GM18508 (cell line): ENCODE data around the gene HAPLN1.

ENCODE experiments used
- ATAC-seq: cut with Tn5 transposase; IDR thresholded peaks from one replicate; pipeline ENCODE4 v1.9.1; 2021; ENCODE audit warnings: moderate number of reproducible peaks; ENCODE audit not compliant: insufficient read depth, unreplicated experiment

HAPLN1 gene

GRCh38 chr5:83718936-83719495, 1.6 kb downstream of the HAPLN1 start:
- no peak for ATAC-seq

- ATAC-seq = peak; percentile 87
Measured at GRCh38 chr5:83718195-83718825, 2.3 kb downstream of the HAPLN1 start.

DNA sequence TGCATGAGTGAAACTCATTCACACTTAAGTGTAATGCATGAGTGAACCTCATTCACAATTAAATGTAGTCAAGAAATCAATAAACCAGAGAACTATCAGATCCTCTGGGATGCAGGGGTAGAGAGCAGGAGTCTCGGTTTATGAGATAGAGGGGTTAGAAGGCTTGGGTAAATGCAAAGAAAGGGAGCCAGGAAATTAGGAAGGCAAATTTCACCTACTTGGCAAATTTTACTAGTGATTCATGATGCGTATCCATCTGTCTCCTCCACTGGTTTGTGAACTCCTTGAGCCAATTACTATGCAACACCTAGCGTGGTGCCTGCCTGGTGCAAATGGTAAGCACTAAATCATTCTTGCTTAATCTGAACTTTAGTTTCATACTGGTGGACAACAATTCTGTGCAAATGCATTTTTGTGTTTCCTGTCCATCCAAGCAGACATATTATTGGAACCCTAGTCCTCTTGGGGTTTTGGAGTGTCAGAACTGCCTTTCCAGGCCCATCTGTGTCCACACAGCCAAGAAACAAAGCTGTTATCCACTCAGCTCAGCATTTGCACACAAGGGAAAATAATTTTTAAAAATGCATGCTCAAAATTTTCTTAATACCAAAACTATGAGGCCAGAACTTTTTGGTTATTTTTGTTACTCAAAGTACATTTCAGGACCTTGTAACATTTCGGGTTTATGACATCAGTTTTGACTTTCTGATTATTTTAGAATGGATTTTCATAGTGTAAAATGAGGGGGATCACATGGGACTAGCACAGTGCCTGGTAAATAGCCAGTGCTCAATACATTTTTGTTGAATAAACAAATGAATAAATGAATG, 5.2 kb downstream of the HAPLN1 start:
- no peak for ATAC-seq

DNA sequence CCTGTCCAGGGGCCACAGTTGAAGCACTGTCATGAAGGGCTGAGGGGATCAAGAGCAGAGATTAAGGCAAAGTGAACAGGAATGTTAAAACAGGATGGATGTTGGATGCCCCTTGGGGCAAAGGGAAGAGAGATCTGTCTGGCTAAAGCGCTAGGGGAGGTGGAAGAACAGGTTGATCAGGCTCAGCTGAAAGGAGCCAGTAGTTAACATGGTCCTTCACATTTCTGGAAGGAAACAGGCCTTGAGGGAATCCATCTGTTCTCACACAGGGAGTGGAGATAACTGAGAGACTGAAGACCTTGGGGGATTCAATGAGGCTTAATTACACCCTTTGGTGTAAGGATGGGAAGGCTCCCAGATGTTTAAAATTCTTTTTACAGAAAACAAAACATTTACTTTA, 5.8 kb downstream of the HAPLN1 start:
- no peak for ATAC-seq

DNA sequence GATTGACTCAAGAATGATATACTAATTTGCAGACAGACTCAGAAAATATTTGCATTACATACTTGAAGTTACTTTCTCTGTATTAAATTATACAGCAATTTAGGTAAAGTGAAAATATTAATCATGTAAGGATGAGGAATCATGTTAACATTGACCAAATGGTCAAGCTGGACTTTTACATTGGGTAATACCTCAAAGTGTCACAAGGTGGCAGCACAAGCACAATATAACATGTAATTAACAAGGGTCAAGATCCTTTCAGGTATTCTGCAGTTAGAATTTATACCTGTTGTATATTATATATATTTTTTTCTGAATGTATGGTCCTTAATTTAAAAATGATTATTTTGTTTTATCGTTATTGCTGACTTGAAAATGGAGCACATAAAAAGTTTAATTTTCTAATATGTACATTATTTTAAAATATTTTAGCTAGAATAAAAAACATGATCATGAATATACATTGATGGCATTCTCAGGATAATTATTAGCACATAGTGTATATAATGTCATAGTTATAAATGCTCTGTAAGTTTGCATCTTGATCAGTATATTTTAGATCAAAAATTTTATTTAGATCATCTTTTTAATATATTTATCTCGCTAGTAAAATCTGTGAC, 8.6 kb downstream of the HAPLN1 start:
- peak; percentile 70 for ATAC-seq

- ATAC-seq = no peak
Measured at GRCh38 chr5:83709973-83710372, 10.7 kb downstream of the HAPLN1 start.

- no peak for ATAC-seq
Measured at GRCh38 chr5:83708170-83708569, 12.5 kb downstream of the HAPLN1 start.

- ATAC-seq = no peak
Measured at GRCh38 chr5:83703059-83703458, 17.6 kb downstream of the HAPLN1 start.

DNA sequence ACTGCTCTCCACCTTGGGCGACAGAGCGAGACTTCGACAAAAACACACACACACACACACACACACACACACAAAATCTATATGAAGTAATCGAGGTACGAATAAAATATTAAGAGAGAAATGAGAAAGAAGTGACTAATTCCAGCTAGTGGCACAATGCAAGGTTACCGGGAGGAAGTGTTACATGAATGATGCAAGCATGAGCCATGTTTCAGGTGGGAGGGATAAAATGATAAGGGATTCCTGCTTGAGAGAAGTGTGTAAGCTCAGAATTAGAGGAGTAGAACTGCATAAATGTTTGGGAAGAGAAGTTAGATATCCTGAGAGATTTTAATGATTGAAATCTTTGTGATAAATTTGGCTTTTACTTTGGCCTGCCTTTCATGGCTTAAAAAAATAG, 18.8 kb downstream of the HAPLN1 start:
- ATAC-seq = no peak

DNA sequence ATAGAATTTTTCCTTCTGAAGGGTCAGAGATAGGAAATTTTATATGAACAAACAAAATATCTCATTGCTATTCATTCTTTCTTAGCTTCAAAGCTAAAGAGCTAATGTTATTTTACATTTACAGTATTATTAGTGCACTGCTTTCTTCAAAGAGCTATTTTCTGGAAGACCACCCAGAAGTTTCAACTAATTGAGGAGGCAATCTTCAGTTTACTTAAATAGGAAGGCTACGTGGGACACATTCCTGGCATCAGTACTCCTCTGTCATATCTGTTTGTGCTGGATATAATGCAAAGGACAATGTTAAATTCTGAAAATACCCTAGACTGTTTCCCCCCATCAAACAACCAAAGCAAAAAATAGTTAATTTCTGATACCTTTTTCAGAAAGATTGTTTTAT, 30.8 kb downstream of the HAPLN1 start:
- no peak for ATAC-seq

DNA sequence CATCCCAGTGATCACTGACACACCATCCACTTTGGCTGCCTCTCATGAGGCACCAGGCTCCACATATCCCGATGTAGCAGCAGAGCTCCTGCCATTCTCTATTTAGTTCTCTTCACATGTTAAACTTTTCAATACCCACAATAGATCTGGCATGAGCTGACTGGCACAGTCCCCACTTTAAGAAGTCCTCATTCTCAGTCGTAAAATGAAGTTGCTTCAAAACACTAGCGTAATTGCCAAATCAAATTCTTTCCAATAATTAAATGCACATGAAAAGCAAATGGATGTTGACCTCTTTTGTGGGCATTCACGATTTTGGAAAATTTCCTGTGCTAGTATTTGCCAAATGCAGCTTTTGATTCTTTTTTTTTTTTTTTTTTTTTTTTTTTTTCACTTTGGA, 32.4 kb downstream of the HAPLN1 start:
- no peak for ATAC-seq

DNA sequence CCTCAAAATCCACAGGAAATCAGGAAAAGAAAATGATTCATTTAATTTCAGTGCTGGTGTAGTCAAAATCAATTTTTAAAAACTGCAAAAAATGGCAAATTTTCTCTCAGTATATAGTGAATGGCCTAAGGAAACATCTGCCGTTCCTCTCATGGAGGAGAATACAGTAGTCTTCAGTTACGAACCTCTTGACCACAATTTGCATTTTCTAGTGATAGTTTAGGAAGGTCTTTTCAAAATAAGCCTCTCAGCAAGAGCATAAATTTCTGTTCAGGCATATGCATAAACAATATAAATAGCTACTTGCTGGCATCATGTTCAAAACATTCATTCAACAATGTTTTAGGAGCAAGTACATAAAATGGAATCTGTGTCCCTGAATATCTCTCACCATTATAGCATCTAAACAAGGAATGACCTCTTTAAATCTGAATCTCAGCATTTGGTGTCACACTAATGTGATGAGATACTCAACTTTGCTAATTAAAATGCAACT, 33.5 kb downstream of the HAPLN1 start:
- ATAC-seq = no peak

GRCh38 chr5:83686251-83686650, 34.4 kb downstream of the HAPLN1 start:
- no peak for ATAC-seq

DNA sequence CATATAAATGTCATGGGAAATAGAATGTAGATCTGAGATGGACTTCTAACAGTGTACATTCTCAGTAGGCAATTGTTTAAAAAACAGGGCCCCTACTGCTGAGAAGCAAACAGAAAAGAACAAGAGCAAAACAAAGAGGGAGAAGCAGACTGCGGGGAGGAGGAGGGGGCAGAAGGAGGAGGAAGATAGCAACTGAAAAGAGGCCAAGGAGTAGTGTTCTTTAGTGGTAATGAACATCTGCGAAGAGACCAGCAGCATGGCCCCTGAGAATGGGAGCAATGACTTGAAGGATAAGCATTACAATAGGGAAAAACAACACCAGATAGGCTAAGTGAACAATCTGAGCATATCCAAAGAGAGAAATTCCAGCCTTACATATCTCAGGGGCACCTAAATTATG, 36.8 kb downstream of the HAPLN1 start:
- no peak for ATAC-seq

DNA sequence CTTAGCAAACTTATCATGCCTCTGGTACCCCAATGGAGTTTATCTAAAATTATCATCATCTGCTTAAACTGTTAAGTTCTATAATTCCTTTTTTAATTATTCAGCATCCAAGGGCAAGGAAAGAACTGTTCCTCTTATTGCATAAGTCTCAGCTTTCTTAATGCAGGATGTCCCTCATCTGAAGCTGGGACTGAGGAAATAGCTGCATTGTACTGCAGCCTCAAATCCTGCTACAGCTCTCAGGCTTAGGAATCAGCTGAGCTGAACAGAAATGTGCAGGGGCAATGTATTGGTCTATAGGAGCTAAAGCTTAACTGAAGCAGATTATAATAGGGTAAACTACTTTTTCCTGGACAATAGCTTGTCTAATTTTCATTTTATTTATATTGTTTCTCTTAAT, 48.0 kb downstream of the HAPLN1 start:
- no peak for ATAC-seq

GRCh38 chr5:83672158-83672557, 48.5 kb downstream of the HAPLN1 start:
- no peak for ATAC-seq

DNA sequence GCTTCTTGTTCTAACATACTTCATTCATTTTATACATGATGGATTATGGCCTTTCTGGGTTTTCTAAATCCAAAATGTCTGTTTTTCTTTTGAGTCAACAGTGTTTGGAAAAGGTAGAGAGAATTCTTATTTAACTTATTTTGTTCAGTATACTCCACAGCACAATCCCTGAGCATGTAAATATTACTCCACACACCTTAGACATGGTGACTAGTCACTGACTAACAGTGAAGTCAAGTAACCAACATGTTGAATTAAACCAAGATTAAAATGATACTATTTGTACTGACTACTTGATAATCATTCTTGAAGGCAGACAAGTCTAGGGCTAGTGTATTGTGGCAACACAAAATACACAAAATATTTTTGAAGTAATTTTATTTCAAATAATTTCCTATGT, 55.0 kb downstream of the HAPLN1 start:
- ATAC-seq = no peak

- no peak for ATAC-seq
Measured at GRCh38 chr5:83662558-83662957, 58.1 kb downstream of the HAPLN1 start.

GRCh38 chr5:83657807-83658525, 62.7 kb downstream of the HAPLN1 start:
- no peak for ATAC-seq

DNA sequence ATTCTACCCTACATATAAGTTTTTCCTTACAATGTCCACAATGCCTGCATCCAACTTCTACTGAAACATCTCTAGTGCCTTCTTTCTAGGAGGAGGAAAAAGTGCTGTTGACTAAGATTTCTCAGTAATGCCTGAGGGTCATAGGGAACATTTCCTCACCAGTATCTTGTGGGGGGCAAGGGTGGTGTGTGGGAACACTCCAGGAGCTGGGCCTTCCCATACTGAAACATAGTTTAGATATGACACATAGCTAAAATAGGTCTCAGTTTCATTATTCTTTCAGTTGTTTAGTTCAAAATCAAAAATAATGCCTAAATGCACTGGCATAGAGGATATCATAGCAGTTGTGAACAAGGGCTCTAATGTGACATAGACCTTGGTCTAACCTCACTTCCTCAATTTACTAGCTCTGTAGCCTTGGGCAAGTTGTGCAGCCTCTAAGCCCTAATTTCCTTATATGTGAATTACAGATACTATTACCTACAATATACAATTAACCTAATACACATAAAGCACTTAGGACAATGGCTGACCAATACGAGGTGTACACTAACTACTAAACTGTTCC, 66.1 kb downstream of the HAPLN1 start:
- no peak for ATAC-seq
